ENCODE data around the gene ELL. TPM values are rescaled to one million over a fixed set of nuclear protein-coding genes. Genes with fewer than 3 reads are reported as not detected.
A peak's percentile ranks its signal among the peaks of the same experiment; 100 is the strongest.

Gene ELL
- total and polyA plus RNA-seq, 9 of the 15 experiments (the other 6 are each of a cell fraction or from before 2014, with no cell fraction given): 0.24 to 22.5 (median 4.1) TPM

DNA sequence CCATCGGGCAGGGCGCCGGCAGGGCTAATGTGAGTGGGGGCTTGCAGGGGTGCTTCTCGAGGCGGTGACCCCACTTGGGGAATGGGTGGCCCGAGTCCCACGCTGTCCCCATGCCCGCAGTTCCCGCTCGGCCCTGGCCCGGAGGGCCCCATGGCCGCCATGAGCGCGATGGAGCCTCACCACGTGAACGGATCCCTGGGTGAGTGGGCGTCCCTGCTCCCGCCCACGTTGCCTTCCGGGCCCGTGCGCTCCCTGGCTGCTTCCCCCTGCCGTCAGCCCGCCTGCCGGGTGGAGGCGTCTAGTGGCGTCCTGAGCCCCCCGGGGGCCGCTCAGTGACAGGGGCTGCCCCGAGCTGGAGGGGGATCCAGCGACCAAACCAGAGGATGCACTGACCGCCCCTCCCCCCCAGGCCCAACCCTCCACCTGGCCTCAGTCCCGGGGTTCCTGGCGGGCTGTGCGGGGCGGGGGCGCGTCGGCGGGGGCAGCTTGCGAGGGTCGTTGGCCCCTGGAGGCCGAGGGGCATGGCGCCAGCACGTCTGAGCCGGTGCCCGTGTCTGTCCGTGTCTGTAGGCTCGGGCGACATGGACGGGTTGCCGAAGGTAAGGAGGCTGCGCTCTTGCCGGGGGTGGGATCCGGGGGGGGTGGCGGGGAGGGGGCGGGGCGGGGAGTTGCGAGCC lies 88.7 kb downstream of the ELL start (continued):
- TF ChIP-seq JUN (IDR thresholded peaks at IDR 0.05; ENCODE audit: borderline replicate concordance, low read depth, low read length) (no peak), JUN (CRISPR knock-in tag; IDR thresholded peaks at IDR 0.05; ENCODE audit: borderline replicate concordance) (no peak), MAX (CRISPR knock-in tag; IDR thresholded peaks at IDR 0.05) (peak; percentile 90), MCM2 (IDR thresholded peaks at IDR 0.05; ENCODE audit: low read depth) (no peak), THAP7 (CRISPR knock-in tag; IDR thresholded peaks at IDR 0.05) (no peak), ZBTB7A (IDR thresholded peaks at IDR 0.05; ENCODE audit: borderline replicate concordance, control insufficient read depth, low read depth, low read length) (peak; percentile 86), ZNF717 (CRISPR knock-in tag; IDR thresholded peaks at IDR 0.05) (no peak), EZH2 (IDR thresholded peaks at IDR 0.05; ENCODE audit: borderline replicate concordance, low read depth, low read length) (no peak), CREM (IDR thresholded peaks at IDR 0.05; ENCODE audit: low read depth) (peak; percentile 59), ZNF146 (CRISPR knock-in tag; IDR thresholded peaks at IDR 0.05; ENCODE audit: unreplicated experiment) (no peak), ARNT (IDR thresholded peaks at IDR 0.05) (no peak), NONO (IDR thresholded peaks at IDR 0.05; ENCODE audit: low read depth in 2 of 2, low read length in 1 of 2) (peak in 1 of 2 experiments; percentile 16; a peak in 1 of 4 replicates), ZNF445 (CRISPR knock-in tag; IDR thresholded peaks at IDR 0.05; ENCODE audit: low read depth) (no peak), ELK3 (CRISPR knock-in tag; IDR thresholded peaks at IDR 0.05) (no peak), TSC22D4 (tag; IDR thresholded peaks at IDR 0.05) (no peak), FOS (IDR thresholded peaks at IDR 0.05; ENCODE audit: extremely low read depth, insufficient read length) (no peak), HDAC2 (IDR thresholded peaks at IDR 0.05) (no peak), FIP1L1 (IDR thresholded peaks at IDR 0.05; ENCODE audit: low read depth, low read length, poor library complexity, severe bottlenecking) (peak; percentile 98), SETDB1 (IDR thresholded peaks at IDR 0.05; ENCODE audit: low read length) (no peak), HOXB6 (CRISPR knock-in tag; IDR thresholded peaks at IDR 0.05; ENCODE audit: borderline replicate concordance) (no peak), MECOM (CRISPR knock-in tag; IDR thresholded peaks at IDR 0.05) (no peak), CHD2 (IDR thresholded peaks at IDR 0.05; ENCODE audit: low read depth, low read length) (peak; percentile 45; the same call in 1 of the 2 replicates), SAFB2 (IDR thresholded peaks at IDR 0.05; ENCODE audit: borderline replicate concordance, low read depth, low read length, severe bottlenecking) (no peak)
- TF ChIP-seq, protein P1, sequence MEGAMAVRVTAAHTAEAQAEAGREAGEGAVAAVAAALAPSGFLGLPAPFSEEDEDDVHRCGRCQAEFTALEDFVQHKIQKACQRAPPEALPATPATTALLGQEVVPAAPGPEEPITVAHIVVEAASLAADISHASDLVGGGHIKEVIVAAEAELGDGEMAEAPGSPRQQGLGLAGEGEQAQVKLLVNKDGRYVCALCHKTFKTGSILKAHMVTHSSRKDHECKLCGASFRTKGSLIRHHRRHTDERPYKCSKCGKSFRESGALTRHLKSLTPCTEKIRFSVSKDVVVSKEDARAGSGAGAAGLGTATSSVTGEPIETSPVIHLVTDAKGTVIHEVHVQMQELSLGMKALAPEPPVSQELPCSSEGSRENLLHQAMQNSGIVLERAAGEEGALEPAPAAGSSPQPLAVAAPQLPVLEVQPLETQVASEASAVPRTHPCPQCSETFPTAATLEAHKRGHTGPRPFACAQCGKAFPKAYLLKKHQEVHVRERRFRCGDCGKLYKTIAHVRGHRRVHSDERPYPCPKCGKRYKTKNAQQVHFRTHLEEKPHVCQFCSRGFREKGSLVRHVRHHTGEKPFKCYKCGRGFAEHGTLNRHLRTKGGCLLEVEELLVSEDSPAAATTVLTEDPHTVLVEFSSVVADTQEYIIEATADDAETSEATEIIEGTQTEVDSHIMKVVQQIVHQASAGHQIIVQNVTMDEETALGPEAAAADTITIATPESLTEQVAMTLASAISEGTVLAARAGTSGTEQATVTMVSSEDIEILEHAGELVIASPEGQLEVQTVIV (CRISPR knock-in tag; IDR thresholded peaks at IDR 0.05; ENCODE audit: borderline replicate concordance): no peak
- TF ChIP-seq, protein P2, sequence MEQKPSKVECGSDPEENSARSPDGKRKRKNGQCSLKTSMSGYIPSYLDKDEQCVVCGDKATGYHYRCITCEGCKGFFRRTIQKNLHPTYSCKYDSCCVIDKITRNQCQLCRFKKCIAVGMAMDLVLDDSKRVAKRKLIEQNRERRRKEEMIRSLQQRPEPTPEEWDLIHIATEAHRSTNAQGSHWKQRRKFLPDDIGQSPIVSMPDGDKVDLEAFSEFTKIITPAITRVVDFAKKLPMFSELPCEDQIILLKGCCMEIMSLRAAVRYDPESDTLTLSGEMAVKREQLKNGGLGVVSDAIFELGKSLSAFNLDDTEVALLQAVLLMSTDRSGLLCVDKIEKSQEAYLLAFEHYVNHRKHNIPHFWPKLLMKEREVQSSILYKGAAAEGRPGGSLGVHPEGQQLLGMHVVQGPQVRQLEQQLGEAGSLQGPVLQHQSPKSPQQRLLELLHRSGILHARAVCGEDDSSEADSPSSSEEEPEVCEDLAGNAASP (IDR thresholded peaks at IDR 0.05): no peak
